ENCODE results near the gene AXL.

DNA sequence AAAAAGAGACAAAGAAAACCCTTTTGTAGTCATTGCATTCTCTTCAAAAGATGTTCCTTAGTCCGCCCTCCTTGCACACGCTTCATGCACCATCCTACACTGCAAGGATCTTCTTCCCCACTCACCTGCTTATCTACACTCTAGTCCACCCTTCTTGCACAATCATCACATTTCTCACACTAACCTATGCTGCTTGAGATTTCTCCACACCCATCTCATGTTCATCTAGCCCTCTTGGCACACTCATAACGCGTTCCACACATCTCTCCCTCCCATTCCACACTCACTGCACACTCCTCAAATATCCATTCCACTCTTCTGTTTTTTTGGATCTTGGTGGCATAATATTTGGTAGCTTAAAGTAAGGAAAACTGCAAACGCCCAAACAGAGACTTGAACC is 22.8 kb downstream of the AXL start:
- TF ChIP-seq POLR2A (IDR thresholded peaks at IDR 0.05; ENCODE audit: control extremely low read depth in 1 of 2, low read depth in 2 of 2, low read length in 2 of 2) = no peak
- TF ChIP-seq, protein P1, sequence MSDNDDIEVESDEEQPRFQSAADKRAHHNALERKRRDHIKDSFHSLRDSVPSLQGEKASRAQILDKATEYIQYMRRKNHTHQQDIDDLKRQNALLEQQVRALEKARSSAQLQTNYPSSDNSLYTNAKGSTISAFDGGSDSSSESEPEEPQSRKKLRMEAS (IDR thresholded peaks at IDR 0.05) = no peak
- TF ChIP-seq, protein P2, sequence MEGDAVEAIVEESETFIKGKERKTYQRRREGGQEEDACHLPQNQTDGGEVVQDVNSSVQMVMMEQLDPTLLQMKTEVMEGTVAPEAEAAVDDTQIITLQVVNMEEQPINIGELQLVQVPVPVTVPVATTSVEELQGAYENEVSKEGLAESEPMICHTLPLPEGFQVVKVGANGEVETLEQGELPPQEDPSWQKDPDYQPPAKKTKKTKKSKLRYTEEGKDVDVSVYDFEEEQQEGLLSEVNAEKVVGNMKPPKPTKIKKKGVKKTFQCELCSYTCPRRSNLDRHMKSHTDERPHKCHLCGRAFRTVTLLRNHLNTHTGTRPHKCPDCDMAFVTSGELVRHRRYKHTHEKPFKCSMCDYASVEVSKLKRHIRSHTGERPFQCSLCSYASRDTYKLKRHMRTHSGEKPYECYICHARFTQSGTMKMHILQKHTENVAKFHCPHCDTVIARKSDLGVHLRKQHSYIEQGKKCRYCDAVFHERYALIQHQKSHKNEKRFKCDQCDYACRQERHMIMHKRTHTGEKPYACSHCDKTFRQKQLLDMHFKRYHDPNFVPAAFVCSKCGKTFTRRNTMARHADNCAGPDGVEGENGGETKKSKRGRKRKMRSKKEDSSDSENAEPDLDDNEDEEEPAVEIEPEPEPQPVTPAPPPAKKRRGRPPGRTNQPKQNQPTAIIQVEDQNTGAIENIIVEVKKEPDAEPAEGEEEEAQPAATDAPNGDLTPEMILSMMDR (IDR thresholded peaks at IDR 0.05; ENCODE audit: control extremely low read depth in 1 of 3, insufficient read depth in 1 of 3, low read depth in 1 of 3, low read length in 3 of 3) = no peak
- no peak for TF ChIP-seq SIN3A (conservative IDR thresholded peaks at IDR 0.05 in 1 of 2, IDR thresholded peaks at IDR 0.05 in 1 of 2; ENCODE audit: low read depth in 1 of 2, low read length in 2 of 2)
- TF ChIP-seq GABPA (IDR thresholded peaks at IDR 0.05; ENCODE audit: borderline replicate concordance, insufficient read depth, low read length) = no peak
- no peak for TF ChIP-seq TCF12 (IDR thresholded peaks at IDR 0.05; ENCODE audit: low read depth, low read length)
- TF ChIP-seq JUN (IDR thresholded peaks at IDR 0.05; ENCODE audit: low read depth, low read length) = no peak

Measured in H1 (cell line).